H1 (cell line): Measurements from ENCODE around the gene SPATA19. TPM values are rescaled to one million over a fixed set of nuclear protein-coding genes. Genes with fewer than 3 reads are reported as not detected.
A peak's percentile ranks its signal among the peaks of the same experiment; 100 is the strongest.

Experiments used
- CTCF ChIA-PET: fragments of 300-600 bp; sonication (Branson Sonifier 250); formaldehyde crosslinking; loops from one replicate; lab custom pipeline; 2021; ENCODE audit not compliant: partially characterized antibody; lab: Charles Lee
- POLR2A ChIA-PET: fragments of 300-600 bp; sonication (Branson Sonifier 250); formaldehyde crosslinking; loops from one replicate; lab custom pipeline; 2021; ENCODE audit warnings: inconsistent platforms; ENCODE audit not compliant: partially characterized antibody; lab: Charles Lee
- DNase-seq, 2 experiments: peaks; one replicate each; pipeline versions ENCODE4 v3.0.0 to v3.0.0-alpha.2; 2010 to 2022; ENCODE audit warnings: low spot score in 2 of 2, low read depth in 1 of 2, mixed read lengths in 1 of 2
- FAIRE-seq: peaks from 2 replicates; lab custom pipeline; 2011; peaks lifted over from hg19 to GRCh38; lab: Jason Lieb, UNC
- H2AFZ ChIP-seq: 2 replicates; pipeline ENCODE4 v1.8.1; 2012; ENCODE audit warnings: low read length, inconsistent platforms
- H2AK5ac ChIP-seq: 2 replicates; pipeline ENCODE4 v1.6.1; 2013; ENCODE audit warnings: low read depth, low read length
- H2BK120ac ChIP-seq: replicated peaks from 2 replicates; pipeline ENCODE3; 2013; ENCODE audit warnings: low read depth, low read length, inconsistent platforms
- H2BK12ac ChIP-seq: 2 replicates; pipeline ENCODE4 v1.6.1; 2013; ENCODE audit warnings: low read depth, low read length
- H2BK15ac ChIP-seq: 2 replicates; pipeline ENCODE4 v1.6.1; 2013; ENCODE audit warnings: low read length
- H2BK20ac ChIP-seq: 2 replicates; pipeline ENCODE4 v1.6.1; 2013; ENCODE audit warnings: low read length
- H2BK5ac ChIP-seq: 2 replicates; pipeline ENCODE4 v1.6.1; 2013; ENCODE audit warnings: low read depth, low read length
- H3K14ac ChIP-seq: 2 replicates; pipeline ENCODE4 v1.6.1; 2013; ENCODE audit warnings: inconsistent platforms; ENCODE audit not compliant: insufficient read length
- H3K18ac ChIP-seq: 2 replicates; pipeline ENCODE4 v1.6.1; 2013; ENCODE audit warnings: low read length; ENCODE audit errors: extremely low read depth
- H3K23ac ChIP-seq: 2 replicates; pipeline ENCODE4 v1.6.1; 2013; ENCODE audit warnings: inconsistent platforms; ENCODE audit not compliant: insufficient read length
- H3K23me2 ChIP-seq: 2 replicates; pipeline ENCODE4 v1.6.1; 2013; ENCODE audit warnings: low read depth, low read length
- H3K27ac ChIP-seq: 2 replicates; pipeline ENCODE4 v1.6.1; 2011; ENCODE audit warnings: low read depth, low read length, inconsistent platforms
- H3K27me3 ChIP-seq, 4 experiments: replicated peaks in 1 of 4; 1 replicate in 1 of 4; 2 replicates in 3 of 4; pipeline versions ENCODE4 v1.6.1 to v1.8.1; 2011 to 2013; ENCODE audit warnings: low read length in 3 of 4, mild to moderate bottlenecking in 3 of 4, inconsistent platforms in 2 of 4, mixed read lengths in 2 of 4, moderate library complexity in 1 of 4; ENCODE audit not compliant: control insufficient read depth in 3 of 4, insufficient read depth in 3 of 4; ENCODE audit errors: extremely low read depth in 1 of 4
- H3K36me3 ChIP-seq, 4 experiments: 2 replicates each; pipeline versions ENCODE4 v1.6.1 to v1.8.1; 2011 to 2013; ENCODE audit warnings: mild to moderate bottlenecking in 4 of 4, low read length in 3 of 4, moderate library complexity in 2 of 4, control low read depth in 1 of 4, inconsistent platforms in 1 of 4; ENCODE audit not compliant: insufficient read depth in 4 of 4, control insufficient read depth in 2 of 4
- H3K4ac ChIP-seq: replicated peaks from 2 replicates; pipeline ENCODE3; 2013; ENCODE audit warnings: low read length, low read depth, mixed read lengths, inconsistent platforms; ENCODE audit not compliant: insufficient read length
- H3K4me1 ChIP-seq, 4 experiments: replicated peaks in 1 of 4; 1 replicate in 1 of 4; 2 replicates in 3 of 4; pipeline versions ENCODE4 v1.6.1 to v1.8.1; 2011 to 2013; ENCODE audit warnings: low read length in 3 of 4, inconsistent platforms in 2 of 4, mixed read lengths in 1 of 4; ENCODE audit not compliant: insufficient read depth in 4 of 4, control insufficient read depth in 3 of 4
- H3K4me2 ChIP-seq, 2 experiments: 2 replicates each; pipeline versions ENCODE4 v1.6.1 to v1.8.1; 2011 to 2013; ENCODE audit warnings: low read depth in 2 of 2, low read length in 2 of 2, control low read depth in 1 of 2, inconsistent platforms in 1 of 2, mild to moderate bottlenecking in 1 of 2; ENCODE audit not compliant: insufficient read depth in 1 of 2
- H3K4me3 ChIP-seq, 4 experiments: fragments of 200-600, 300-600 bp in 1 of 4; sonication (generic), shearing (Covaris generic), sonication (Bioruptor Twin) in 1 of 4; 2 replicates each; pipeline versions ENCODE4 v1.5.1 to v1.8.1; 2011 to 2016; ENCODE audit warnings: low read length in 4 of 4, low read depth in 3 of 4, control low read depth in 2 of 4, inconsistent platforms in 2 of 4, mild to moderate bottlenecking in 2 of 4, mixed read lengths in 1 of 4, moderate library complexity in 1 of 4; ENCODE audit not compliant: insufficient read depth in 2 of 4; ENCODE audit errors: extremely low read depth in 1 of 4
- H3K56ac ChIP-seq: replicated peaks from 2 replicates; pipeline ENCODE3; 2013; ENCODE audit warnings: low read depth, mild to moderate bottlenecking, mixed read lengths, low read length, inconsistent platforms; ENCODE audit not compliant: insufficient read length
- H3K79me1 ChIP-seq: 2 replicates; pipeline ENCODE4 v1.6.1; 2013; ENCODE audit warnings: low read depth, low read length, control low read depth
- H3K79me2 ChIP-seq, 2 experiments: 2 replicates each; pipeline versions ENCODE4 v1.6.1 to v1.8.1; 2012 to 2013; ENCODE audit warnings: low read length in 2 of 2, mild to moderate bottlenecking in 2 of 2, inconsistent platforms in 1 of 2; ENCODE audit not compliant: insufficient read depth in 2 of 2, control insufficient read depth in 1 of 2
- H3K9ac ChIP-seq, 4 experiments: replicated peaks in 1 of 4; 1 replicate in 1 of 4; 2 replicates in 3 of 4; pipeline versions ENCODE4 v1.6.1 to v1.8.1; 2011 to 2013; ENCODE audit warnings: low read depth in 3 of 4, low read length in 3 of 4, control low read depth in 2 of 4, mild to moderate bottlenecking in 2 of 4, moderate library complexity in 2 of 4, inconsistent platforms in 1 of 4; ENCODE audit errors: extremely low read depth in 1 of 4
- H3K9me3 ChIP-seq, 2 experiments: 2 replicates each; pipeline versions ENCODE4 v1.6.1 to v1.8.1; 2012 to 2013; ENCODE audit warnings: mild to moderate bottlenecking in 2 of 2, moderate library complexity in 2 of 2, control low read depth in 1 of 2, inconsistent platforms in 1 of 2, low read depth in 1 of 2, low read length in 1 of 2, mixed read lengths in 1 of 2; ENCODE audit not compliant: insufficient read depth in 2 of 2
- H4K20me1 ChIP-seq, 2 experiments: replicated peaks in 1 of 2; 2 replicates each; pipeline versions ENCODE3 to v1.8.1; 2011 to 2013; ENCODE audit warnings: inconsistent platforms in 2 of 2, low read length in 2 of 2, mild to moderate bottlenecking in 1 of 2; ENCODE audit not compliant: insufficient read depth in 2 of 2, control insufficient read depth in 1 of 2
- H4K5ac ChIP-seq: 2 replicates; pipeline ENCODE4 v1.6.1; 2013; ENCODE audit warnings: low read length, low read depth, mixed read lengths, inconsistent platforms; ENCODE audit not compliant: insufficient read length
- H4K8ac ChIP-seq: 2 replicates; pipeline ENCODE4 v1.8.0; 2013; ENCODE audit warnings: mild to moderate bottlenecking, moderate library complexity, low read length, inconsistent platforms; ENCODE audit not compliant: insufficient read depth; ENCODE audit errors: extremely low read depth
- H4K91ac ChIP-seq: replicated peaks from 2 replicates; pipeline ENCODE3; 2013; ENCODE audit warnings: low read length, mixed read lengths, inconsistent platforms; ENCODE audit not compliant: insufficient read length
- WGBS, 2 experiments: shearing (Covaris generic) in 1 of 2; methylation state at CpG; one replicate each; pipeline versions ENCODE4 v1.1.6 to v1.1.7; 2013 to 2015; ENCODE audit warnings: low lambda C conversion rate in 2 of 2, mixed read lengths in 2 of 2, inconsistent platforms in 1 of 2, low coverage in 1 of 2, missing lambda C conversion rate in 1 of 2; ENCODE audit not compliant: insufficient replicate concordance in 2 of 2, insufficient coverage in 1 of 2, insufficient read length in 1 of 2; ENCODE audit errors: extremely low coverage in 1 of 2, missing lambda C conversion rate in 1 of 2; 5-methylcytosine and 5-hydroxymethylcytosine counted together
- polyA plus RNA-seq, 7 experiments: library from polyadenylated mRNA; depleted of rRNA in 3 of 7; stranded (reverse) in 5 of 7; unstranded in 2 of 7; fragments of >200 nt in 5 of 7; fragments of 200-250 nt in 2 of 7; gene quantifications; 1 replicate in 5 of 7; 2 replicates in 1 of 7; 4 replicates in 1 of 7; pipeline versions ENCODE4 v1.2.1 to v1.2.3, GENCODE V29; 2011 to 2013; ENCODE audit warnings: missing spikeins in 2 of 7, mixed read lengths in 2 of 7
- total RNA-seq: library from RNA; stranded (reverse); fragmentation: NEBNext Ultra II Directional; extraction: Animal tissue kit (Norgen Biotek cat#: 25700); gene quantifications from 2 replicates; pipeline ENCODE4 v1.2.1, GENCODE V29; 2021

SPATA19 gene
- total and polyA plus RNA-seq, 2 of the 8 experiments (the other 6 are each of a cell fraction or from before 2014, with no cell fraction given), result not detected

DNA sequence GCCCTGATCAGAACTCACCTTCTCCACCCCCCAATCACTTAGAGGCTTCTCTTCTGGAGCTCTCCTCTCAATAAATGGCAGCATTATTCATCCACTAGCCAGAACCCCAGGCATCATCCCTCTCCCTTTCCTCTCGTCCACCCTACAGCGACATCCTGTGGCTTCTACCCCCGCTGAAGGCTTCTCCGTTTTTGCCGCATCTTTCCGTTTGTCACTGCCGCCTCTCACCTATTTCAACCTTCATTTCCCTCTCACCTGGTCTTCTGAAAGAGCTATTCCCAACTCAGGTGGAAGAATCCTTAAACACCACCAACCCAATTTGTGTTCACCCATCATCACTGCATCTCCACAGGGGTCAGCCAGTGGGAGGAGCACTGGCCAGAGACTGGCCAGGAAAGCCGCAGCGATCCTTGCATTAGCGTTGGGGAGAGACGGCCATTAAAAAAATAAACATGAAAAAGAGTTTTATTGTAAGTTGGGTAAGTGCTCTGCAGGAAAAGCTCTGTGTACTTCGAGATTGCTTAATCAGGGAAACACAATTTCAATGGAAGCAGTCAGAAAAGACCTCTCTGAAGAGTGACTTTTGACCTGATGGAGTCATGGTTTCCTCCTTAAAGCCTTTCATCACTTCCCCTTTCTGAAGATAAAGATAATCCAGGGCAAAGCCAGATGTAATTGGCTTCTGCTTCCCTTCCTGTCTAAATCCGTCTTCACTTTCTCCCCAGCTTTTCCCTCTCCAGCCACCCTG, 36.7 kb downstream of the SPATA19 start:
- CTCF ChIA-PET, result interaction anchor here (0.8 to 2.5 kb wide), 8 partner anchors 10 to 690 kb away, joined by 3 to 12 read pairs (median 4); no protein-coding TSS in a partner anchor
- no peak overlapping the region for H3K4ac ChIP-seq
- no peak overlapping the region for H2BK120ac ChIP-seq
- no peak overlapping the region; a peak in 2 of 4 replicates for H3K4me2 ChIP-seq
- no peak for FAIRE-seq
- H2BK5ac ChIP-seq, result no peak overlapping the region
- 87% methylated on average over 13 of the region's 13 CpGs; no CpG with 5 or more reads in 1 of the 2 experiments for WGBS, 2 experiments
- no peak overlapping the region for H3K4me3 ChIP-seq
- H4K5ac ChIP-seq, result no peak overlapping the region
- POLR2A ChIA-PET, result interaction anchor here (1.2 kb wide), 1 partner anchor 13 kb away, joined by 3 read pairs; no protein-coding TSS in a partner anchor
- H3K56ac ChIP-seq, result no peak overlapping the region
- H3K23ac ChIP-seq, result no peak overlapping the region
- no peak overlapping the region for H3K14ac ChIP-seq
- no peak overlapping the region for H4K91ac ChIP-seq
- no peak overlapping the region for H2BK12ac ChIP-seq
- no peaks in the 10 kb centered on the region for H3K36me3 ChIP-seq
- H2AFZ ChIP-seq, result no peak overlapping the region
- H4K8ac ChIP-seq, result no peak overlapping the region
- H3K4me1 ChIP-seq, result peaks cover 2 to 14% (median 12%) of the 10 kb centered on the region in 4 experiments; a peak in 6 of 7 replicates
- H3K18ac ChIP-seq, result no peak overlapping the region
- H2BK15ac ChIP-seq, result no peak overlapping the region
- no peaks in the 10 kb centered on the region; a peak in 1 of 4 replicates for H3K79me2 ChIP-seq
- no peaks in the 10 kb centered on the region for H3K9me3 ChIP-seq
- no peaks in the 10 kb centered on the region for H3K23me2 ChIP-seq
- H3K27me3 ChIP-seq, result no peaks in the 10 kb centered on the region; a peak in 1 of 7 replicates
- no peaks in the 10 kb centered on the region for H3K79me1 ChIP-seq
- no peak overlapping the region for H3K9ac ChIP-seq
- peak overlapping the region; percentile 25; the same call in 1 of the 2 replicates for H2BK20ac ChIP-seq
- no peak overlapping the region for H3K27ac ChIP-seq
- H2AK5ac ChIP-seq, result no peak overlapping the region
- no peak for DNase-seq
- no peaks in the 10 kb centered on the region for H4K20me1 ChIP-seq
